Muscle layer of colon (tissue), 2 donors: ENCODE results near the gene PDIA4.
A peak's percentile ranks its signal among the peaks of the same experiment; 100 is the strongest.

ENCODE experiments used
- H3K27ac ChIP-seq: one replicate; pipeline ENCODE4 v1.7.0; 2013; ENCODE audit warnings: low read depth, mild to moderate bottlenecking, low read length, moderate library complexity
- H3K27me3 ChIP-seq, 2 donors: one replicate each; pipeline ENCODE4 v1.7.0; 2013; ENCODE audit warnings: low read length in 2 of 2, mild to moderate bottlenecking in 2 of 2; ENCODE audit not compliant: insufficient read depth in 2 of 2, control insufficient read depth in 1 of 2
- H3K36me3 ChIP-seq: one replicate; pipeline ENCODE4 v1.7.0; 2013; ENCODE audit warnings: mild to moderate bottlenecking, low read length; ENCODE audit not compliant: insufficient read depth
- H3K4me1 ChIP-seq: one replicate; pipeline ENCODE4 v1.7.0; 2013; ENCODE audit warnings: mild to moderate bottlenecking, low read length; ENCODE audit not compliant: insufficient read depth
- H3K4me3 ChIP-seq, 2 donors: one replicate each; pipeline ENCODE4 v1.7.0; 2013; ENCODE audit warnings: low read length in 2 of 2, low read depth in 1 of 2, mild to moderate bottlenecking in 1 of 2, moderate library complexity in 1 of 2
- H3K9ac ChIP-seq: one replicate; pipeline ENCODE4 v1.7.0; 2013; ENCODE audit warnings: low read length
- H3K9me3 ChIP-seq: one replicate; pipeline ENCODE4 v1.7.0; 2013; ENCODE audit warnings: mild to moderate bottlenecking, low read length
- donor health status: abdominal sarcoma.
- donor health status: Adenocarcinoma of cecum.

Gene PDIA4

GRCh38 chr7:148962823-148963582, 65.3 kb downstream of the PDIA4 start:
- H3K27me3 ChIP-seq, result no peaks in the 10 kb centered on the region
- H3K4me1 ChIP-seq, result no peaks in the 10 kb centered on the region
- peak overlapping the region; percentile 73 to 83 for H3K4me3 ChIP-seq
- peak overlapping the region; percentile 23 for H3K9ac ChIP-seq
- peak overlapping the region; percentile 56 for H3K27ac ChIP-seq
- H3K9me3 ChIP-seq, result no peaks in the 10 kb centered on the region
- H3K36me3 ChIP-seq, result no peaks in the 10 kb centered on the region

DNA sequence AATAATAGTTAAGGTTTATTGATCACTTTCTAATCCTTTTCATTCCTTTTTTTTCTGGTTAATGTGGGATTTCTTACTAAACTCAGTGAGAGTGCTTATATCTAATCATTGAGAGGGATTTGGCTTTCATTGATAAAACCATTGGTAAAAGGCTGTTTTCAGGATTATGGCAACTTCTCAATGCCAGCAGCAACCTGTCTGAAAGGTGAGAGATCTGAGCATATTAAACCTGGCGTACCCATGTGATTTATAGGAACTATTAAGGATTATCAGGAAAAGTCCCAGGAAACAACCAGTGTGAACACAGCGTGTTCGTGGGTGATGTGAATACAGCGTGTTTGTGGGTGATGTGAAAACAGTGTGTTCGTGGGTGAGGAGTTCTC, 65.9 kb downstream of the PDIA4 start:
- Histone ChIP-seq H3K27me3 (no peaks in the 10 kb centered on the region), H3K9me3 (no peaks in the 10 kb centered on the region), H3K27ac (no peak overlapping the region), H3K4me3 (peak overlapping the region; percentile 73 to 83), H3K4me1 (no peaks in the 10 kb centered on the region), H3K9ac (peak overlapping the region; percentile 23), H3K36me3 (no peaks in the 10 kb centered on the region)

DNA sequence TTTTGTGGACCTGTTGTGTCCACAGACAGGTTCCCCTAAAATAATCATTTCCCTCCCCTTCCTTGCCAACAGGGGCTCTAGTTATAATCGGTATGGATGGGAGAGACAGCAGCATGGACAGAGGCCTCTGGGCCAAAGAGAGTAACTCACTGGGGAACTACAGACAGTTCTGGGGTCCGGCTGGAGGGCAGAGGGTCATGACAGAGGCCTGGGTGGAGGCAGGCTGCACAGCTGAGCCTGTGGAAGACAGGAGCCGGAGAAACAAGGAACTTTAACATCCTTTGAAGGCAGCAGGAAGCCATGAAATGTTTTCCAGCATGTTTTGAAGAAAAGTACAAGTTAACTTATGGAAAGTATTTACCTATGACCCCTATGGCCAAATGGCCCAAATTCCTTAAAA, 68.6 kb downstream of the PDIA4 start:
- Histone ChIP-seq H3K36me3 (no peaks in the 10 kb centered on the region), H3K4me1 (no peaks in the 10 kb centered on the region), H3K27me3 (no peaks in the 10 kb centered on the region), H3K27ac (no peak overlapping the region), H3K9me3 (no peaks in the 10 kb centered on the region), H3K9ac (no peak overlapping the region), H3K4me3 (no peak overlapping the region)

GRCh38 chr7:148958061-148958460, 70.2 kb downstream of the PDIA4 start:
- Histone ChIP-seq H3K36me3 (no peaks in the 10 kb centered on the region), H3K27ac (no peak overlapping the region), H3K4me1 (no peaks in the 10 kb centered on the region), H3K9ac (no peak overlapping the region), H3K9me3 (no peaks in the 10 kb centered on the region), H3K27me3 (no peaks in the 10 kb centered on the region), H3K4me3 (no peak overlapping the region)

- Histone ChIP-seq H3K36me3 (no peaks in the 10 kb centered on the region), H3K4me1 (no peaks in the 10 kb centered on the region), H3K9me3 (no peaks in the 10 kb centered on the region)
Observed at GRCh38 chr7:148954766-148955165, 73.5 kb downstream of the PDIA4 start.

GRCh38 chr7:148953676-148954075, 74.6 kb downstream of the PDIA4 start:
- Histone ChIP-seq H3K9ac (no peak overlapping the region), H3K36me3 (no peaks in the 10 kb centered on the region), H3K4me1 (no peaks in the 10 kb centered on the region), H3K9me3 (no peaks in the 10 kb centered on the region), H3K4me3 (no peak overlapping the region), H3K27me3 (no peaks in the 10 kb centered on the region), H3K27ac (no peak overlapping the region)

More at GRCh38 chr7:148954766-148955165, 73.5 kb downstream of the PDIA4 start:
- Histone ChIP-seq H3K4me3 (no peak overlapping the region), H3K27me3 (no peaks in the 10 kb centered on the region), H3K27ac (no peak overlapping the region), H3K9ac (no peak overlapping the region)
